Liver (tissue), 9 donors: ENCODE results near the gene IL1A. TPM values are rescaled to one million over a fixed set of nuclear protein-coding genes. Genes with fewer than 3 reads are reported as not detected.

Experiments used
- DNase-seq: peaks from one replicate; pipeline ENCODE4 v3.0.0-alpha.2; 2017; ENCODE audit warnings: low spot score
- H3K27ac ChIP-seq, 2 donors: one replicate each; pipeline ENCODE4 v1.7.0; 2013; ENCODE audit warnings: inconsistent platforms in 2 of 2, low read length in 2 of 2, control low read depth in 1 of 2, low read depth in 1 of 2, mild to moderate bottlenecking in 1 of 2
- H3K27me3 ChIP-seq, 4 donors: one replicate each; pipeline versions ENCODE4 v1.6.1 to v1.7.0; 2013; ENCODE audit warnings: low read length in 3 of 4, inconsistent platforms in 1 of 4, mild to moderate bottlenecking in 1 of 4, moderate library complexity in 1 of 4; ENCODE audit not compliant: control insufficient read depth in 4 of 4, insufficient read depth in 4 of 4
- H3K36me3 ChIP-seq, 4 donors: one replicate each; pipeline versions ENCODE4 v1.6.1 to v1.7.0; 2013; ENCODE audit warnings: low read length in 3 of 4, mild to moderate bottlenecking in 3 of 4, low read depth in 1 of 4, moderate library complexity in 1 of 4; ENCODE audit not compliant: control insufficient read depth in 4 of 4, insufficient read depth in 3 of 4
- H3K4me1 ChIP-seq, 4 donors: one replicate each; pipeline versions ENCODE4 v1.6.1 to v1.7.0; 2013; ENCODE audit warnings: low read length in 3 of 4, mild to moderate bottlenecking in 3 of 4, moderate library complexity in 1 of 4; ENCODE audit not compliant: control insufficient read depth in 4 of 4, insufficient read depth in 4 of 4
- H3K4me3 ChIP-seq, 3 donors: one replicate each; pipeline versions ENCODE4 v1.6.1 to v1.7.0; 2013; ENCODE audit warnings: low read length in 3 of 3, control low read depth in 1 of 3, low read depth in 1 of 3, mild to moderate bottlenecking in 1 of 3
- H3K9ac ChIP-seq, 2 donors: one replicate each; pipeline ENCODE4 v1.7.0; 2013; ENCODE audit warnings: low read length in 2 of 2, mild to moderate bottlenecking in 2 of 2, moderate library complexity in 2 of 2, control low read depth in 1 of 2, low read depth in 1 of 2
- H3K9me3 ChIP-seq, 4 donors: one replicate each; pipeline versions ENCODE4 v1.6.1 to v1.7.0; 2013; ENCODE audit warnings: low read length in 3 of 4; ENCODE audit not compliant: control insufficient read depth in 4 of 4
- FOXA1 ChIP-seq: IDR thresholded peaks from 2 replicates; pipeline ENCODE4 v1.6.1; 2016; ENCODE audit warnings: antibody characterized with exemption
- FOXA2 ChIP-seq: IDR thresholded peaks from 2 replicates; pipeline ENCODE4 v1.6.1; 2016; ENCODE audit warnings: antibody characterized with exemption
- GABPA ChIP-seq, 2 donors: IDR thresholded peaks in 1 of 2; conservative IDR thresholded peaks in 1 of 2; 2 replicates each; pipeline ENCODE4 v1.6.1; 2016; ENCODE audit warnings: antibody characterized with exemption in 2 of 2, mild to moderate bottlenecking in 1 of 2, moderate library complexity in 1 of 2
- HNF4A ChIP-seq, 2 donors: conservative IDR thresholded peaks; 2 replicates each; pipeline ENCODE4 v1.6.1; 2016; ENCODE audit warnings: antibody characterized with exemption in 2 of 2, mild to moderate bottlenecking in 2 of 2
- HNF4G ChIP-seq: IDR thresholded peaks from 2 replicates; pipeline ENCODE4 v1.6.1; 2016; ENCODE audit warnings: antibody characterized with exemption
- JUND ChIP-seq, 2 donors: IDR thresholded peaks; 2 replicates each; pipeline ENCODE4 v1.6.1; 2016; ENCODE audit warnings: antibody characterized with exemption in 2 of 2
- RXRA ChIP-seq, 2 donors: IDR thresholded peaks; 2 replicates each; pipeline ENCODE4 v1.6.1; 2017 to 2018; ENCODE audit warnings: antibody characterized with exemption in 2 of 2, mild to moderate bottlenecking in 1 of 2
- SP1 ChIP-seq: IDR thresholded peaks from 2 replicates; pipeline ENCODE4 v1.6.1; 2018; ENCODE audit warnings: antibody characterized with exemption, mild to moderate bottlenecking
- TAF1 ChIP-seq: conservative IDR thresholded peaks from 2 replicates; pipeline ENCODE4 v1.6.1; 2016; ENCODE audit warnings: antibody characterized with exemption, mild to moderate bottlenecking
- YY1 ChIP-seq: IDR thresholded peaks from 2 replicates; pipeline ENCODE4 v1.6.1; 2016; ENCODE audit warnings: antibody characterized with exemption, mild to moderate bottlenecking
- whole genome bisulfite sequencing: extraction: QIAGEN DNeasy Blood & Tissue Kit; methylation state at CpG from one replicate; pipeline ENCODE4 v1.1.7; 2013; 5-methylcytosine and 5-hydroxymethylcytosine counted together
- polyA plus RNA-seq, 2 donors: library from polyadenylated mRNA; stranded (reverse) in 1 of 2; unstranded in 1 of 2; fragments of 200-250 nt in 1 of 2; fragments of >200 nt in 1 of 2; fragmentation: Nextera tagmentation in 1 of 2; extraction: Ambion mirVana in 1 of 2; gene quantifications; one replicate each; pipeline versions ENCODE4 v1.2.1 to v1.2.3, GENCODE V29; 2013 to 2015
- total RNA-seq, 2 donors: library from RNA; depleted of rRNA; stranded (reverse); fragments of >200 nt; gene quantifications; one replicate each; pipeline ENCODE4 v1.2.3, GENCODE V29; 2014
- TF ChIP-seq, protein P1 (sequence below): IDR thresholded peaks from 2 replicates; pipeline ENCODE4 v1.6.1; 2016; ENCODE audit warnings: antibody characterized with exemption
- TF ChIP-seq, protein P2 (sequence below): fragments of 150-350 bp; IDR thresholded peaks from 2 replicates; pipeline ENCODE4 v1.5.1; 2017; ENCODE audit warnings: improper control_type of control experiment, low read depth, low read length; ENCODE audit not compliant: missing input control
- TF ChIP-seq, protein P3 (sequence below): IDR thresholded peaks from 2 replicates; pipeline ENCODE4 v1.6.1; 2016; ENCODE audit warnings: antibody characterized with exemption
- donor health status: healthy.
- donor health status: healthy.
- donor health status: healthy.
- donor health status: healthy.
- donor health status: healthy.

IL1A gene
- total and polyA plus RNA-seq, 4 donors = 0.05 TPM; not detected in 3

DNA sequence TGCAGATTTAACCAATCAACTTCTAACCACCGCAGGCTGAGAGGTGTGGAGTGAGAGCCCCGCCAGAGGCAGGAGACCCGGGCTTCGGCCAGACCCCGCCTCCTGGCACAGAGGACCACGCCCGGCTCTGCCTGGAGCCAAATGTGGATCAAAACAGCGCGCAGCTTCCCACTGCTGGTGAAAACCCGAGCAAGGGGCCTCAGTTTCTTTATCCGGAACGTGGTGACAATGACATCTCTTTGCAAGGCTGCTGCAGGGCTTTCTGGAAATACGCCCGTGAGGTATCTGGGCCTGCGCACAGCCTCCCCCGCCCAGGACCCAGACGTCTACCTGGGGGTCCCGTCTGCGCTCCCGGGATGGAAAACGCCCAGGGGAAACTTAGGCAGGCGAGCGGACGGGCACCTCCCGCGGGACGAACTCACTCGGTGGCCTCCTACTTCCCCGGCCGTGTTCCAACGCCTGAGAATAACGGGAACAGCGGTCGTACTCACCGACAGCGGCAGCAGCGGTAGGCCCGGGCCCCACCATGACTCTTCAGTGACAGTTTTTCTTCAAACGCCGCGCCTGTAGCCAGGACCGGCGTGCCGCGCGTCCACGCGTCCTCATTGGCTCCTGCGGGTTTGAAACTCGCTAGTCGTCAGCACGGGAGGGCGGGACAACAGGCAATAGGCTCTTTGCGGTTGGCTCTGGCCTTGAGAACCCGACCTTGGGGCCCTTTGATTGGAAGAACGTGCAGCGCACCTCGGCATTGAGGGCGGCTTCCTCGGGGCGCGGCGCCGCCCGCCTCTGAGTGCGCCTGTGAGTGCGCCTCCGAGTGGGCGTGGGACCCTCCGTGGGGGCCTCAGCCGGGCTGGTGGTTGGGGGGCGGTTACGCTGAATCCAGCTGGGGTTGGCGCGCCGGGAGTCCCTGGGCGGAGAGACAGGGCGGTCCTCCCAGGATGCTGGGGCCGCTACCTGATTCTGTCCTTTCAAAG lies 19.9 kb downstream of the IL1A start, which contains the start of gene CKAP2L (continued):
- TF ChIP-seq, protein P1, sequence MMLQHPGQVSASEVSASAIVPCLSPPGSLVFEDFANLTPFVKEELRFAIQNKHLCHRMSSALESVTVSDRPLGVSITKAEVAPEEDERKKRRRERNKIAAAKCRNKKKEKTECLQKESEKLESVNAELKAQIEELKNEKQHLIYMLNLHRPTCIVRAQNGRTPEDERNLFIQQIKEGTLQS = no peak
- TF ChIP-seq SP1 (peak; percentile 66), FOXA1 (no peak), GABPA (IDR thresholded peaks at IDR 0.05 in 1 of 2, conservative IDR thresholded peaks at IDR 0.05 in 1 of 2) (no peak)
- TF ChIP-seq, protein P2, sequence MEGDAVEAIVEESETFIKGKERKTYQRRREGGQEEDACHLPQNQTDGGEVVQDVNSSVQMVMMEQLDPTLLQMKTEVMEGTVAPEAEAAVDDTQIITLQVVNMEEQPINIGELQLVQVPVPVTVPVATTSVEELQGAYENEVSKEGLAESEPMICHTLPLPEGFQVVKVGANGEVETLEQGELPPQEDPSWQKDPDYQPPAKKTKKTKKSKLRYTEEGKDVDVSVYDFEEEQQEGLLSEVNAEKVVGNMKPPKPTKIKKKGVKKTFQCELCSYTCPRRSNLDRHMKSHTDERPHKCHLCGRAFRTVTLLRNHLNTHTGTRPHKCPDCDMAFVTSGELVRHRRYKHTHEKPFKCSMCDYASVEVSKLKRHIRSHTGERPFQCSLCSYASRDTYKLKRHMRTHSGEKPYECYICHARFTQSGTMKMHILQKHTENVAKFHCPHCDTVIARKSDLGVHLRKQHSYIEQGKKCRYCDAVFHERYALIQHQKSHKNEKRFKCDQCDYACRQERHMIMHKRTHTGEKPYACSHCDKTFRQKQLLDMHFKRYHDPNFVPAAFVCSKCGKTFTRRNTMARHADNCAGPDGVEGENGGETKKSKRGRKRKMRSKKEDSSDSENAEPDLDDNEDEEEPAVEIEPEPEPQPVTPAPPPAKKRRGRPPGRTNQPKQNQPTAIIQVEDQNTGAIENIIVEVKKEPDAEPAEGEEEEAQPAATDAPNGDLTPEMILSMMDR = no peak

DNA sequence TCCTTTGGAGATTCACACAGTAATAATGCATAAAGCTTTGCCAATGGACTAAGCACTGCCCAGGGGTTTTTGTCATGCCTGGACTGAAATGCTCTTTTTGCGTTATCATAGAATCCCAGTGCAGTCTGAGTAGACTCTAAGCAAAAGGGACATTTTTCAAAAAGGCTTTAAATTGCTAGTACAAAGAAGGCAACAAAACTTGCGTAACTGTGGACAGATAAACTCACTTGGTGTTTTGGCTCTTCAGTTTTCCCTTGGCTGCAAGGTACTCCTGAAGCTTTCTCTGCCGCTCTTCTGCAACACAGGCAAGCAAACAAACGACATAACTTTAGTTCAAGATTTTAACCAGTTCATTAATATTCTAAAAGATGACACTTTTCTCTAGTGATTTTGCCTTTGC lies 22.0 kb downstream of the IL1A start:
- no peaks in the 10 kb centered on the region for H3K27me3 ChIP-seq
- WGBS = 72% methylated on average over 4 of the region's 4 CpGs
- H3K4me3 ChIP-seq = no peak overlapping the region
- no peaks in the 10 kb centered on the region for H3K9me3 ChIP-seq
- H3K4me1 ChIP-seq = peaks cover 1 to 19% (median 14%) of the 10 kb centered on the region in 4 donors
- H3K27ac ChIP-seq = no peak overlapping the region
- no peak for DNase-seq
- TF ChIP-seq FOXA1 = no peak
- no peak for TF ChIP-seq YY1
- no peak for TF ChIP-seq JUND (IDR thresholded peaks at IDR 0.05)
- no peak for TF ChIP-seq GABPA (IDR thresholded peaks at IDR 0.05 in 1 of 2, conservative IDR thresholded peaks at IDR 0.05 in 1 of 2)
- no peak for TF ChIP-seq SP1
- no peak for TF ChIP-seq HNF4A (conservative IDR thresholded peaks at IDR 0.05)
- no peak for TF ChIP-seq HNF4G
- no peak for TF ChIP-seq RXRA (IDR thresholded peaks at IDR 0.05)
- TF ChIP-seq, protein P1 = no peak
- TF ChIP-seq FOXA2 = no peak
- H3K9ac ChIP-seq = no peak overlapping the region
- no peaks in the 10 kb centered on the region for H3K36me3 ChIP-seq

DNA sequence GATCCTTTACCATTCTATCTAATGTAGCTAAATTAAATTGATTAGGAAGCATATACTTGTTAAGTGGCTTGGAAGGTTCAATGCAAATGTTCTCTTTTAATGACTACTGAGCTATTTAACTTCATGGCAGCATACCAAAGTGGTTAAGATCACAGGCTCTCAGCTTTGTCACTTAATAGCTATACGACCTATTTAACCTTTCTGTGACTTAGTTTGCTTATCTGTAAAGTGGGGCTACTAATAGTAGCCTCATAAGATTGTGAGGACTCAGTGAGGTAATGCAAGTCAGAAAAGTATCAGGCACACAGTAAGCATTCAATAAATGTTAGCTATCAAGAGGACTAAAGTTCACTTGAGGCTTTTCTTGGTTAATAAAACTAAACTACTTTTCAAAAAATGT lies 24.1 kb downstream of the IL1A start:
- Histone ChIP-seq H3K27ac (no peak overlapping the region), H3K4me3 (no peak overlapping the region), H3K9me3 (no peaks in the 10 kb centered on the region), H3K9ac (no peak overlapping the region), H3K4me1 (peaks cover 3 to 18% (median 12%) of the 10 kb centered on the region in 4 donors), H3K27me3 (no peaks in the 10 kb centered on the region), H3K36me3 (no peaks in the 10 kb centered on the region)
- no peak for TF ChIP-seq HNF4A (conservative IDR thresholded peaks at IDR 0.05)
- DNase-seq = no peak
- WGBS = 93% methylated on average over 1 of the region's 1 CpG

DNA sequence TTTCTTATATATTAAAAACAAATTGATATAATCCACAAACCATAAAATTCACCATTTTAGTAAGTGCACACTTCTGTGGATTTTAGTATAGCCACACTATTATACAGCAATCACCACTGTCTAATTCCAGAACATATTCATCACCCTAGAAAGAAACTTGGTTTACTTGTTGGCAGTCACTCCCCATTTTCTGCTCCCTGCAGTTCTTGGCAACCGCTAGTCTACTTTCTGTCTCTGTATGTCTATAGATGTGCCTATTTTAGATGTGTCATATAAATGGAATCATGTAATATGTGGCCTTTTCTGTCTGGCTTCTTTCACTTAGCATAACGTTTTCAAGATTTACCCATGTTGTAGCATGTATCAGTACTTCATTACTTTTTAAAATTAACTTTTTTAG lies 25.6 kb downstream of the IL1A start:
- Histone ChIP-seq H3K4me1 (peaks cover 0 to 11% (median 5%) of the 10 kb centered on the region in 4 donors), H3K9ac (no peak overlapping the region), H3K27me3 (no peaks in the 10 kb centered on the region), H3K36me3 (no peaks in the 10 kb centered on the region), H3K27ac (no peak overlapping the region), H3K9me3 (no peaks in the 10 kb centered on the region), H3K4me3 (no peak overlapping the region)
- TF ChIP-seq SP1 (no peak), HNF4G (no peak), TAF1 (no peak), JUND (IDR thresholded peaks at IDR 0.05) (no peak), YY1 (no peak), FOXA1 (no peak), FOXA2 (no peak)
- TF ChIP-seq, protein P3, sequence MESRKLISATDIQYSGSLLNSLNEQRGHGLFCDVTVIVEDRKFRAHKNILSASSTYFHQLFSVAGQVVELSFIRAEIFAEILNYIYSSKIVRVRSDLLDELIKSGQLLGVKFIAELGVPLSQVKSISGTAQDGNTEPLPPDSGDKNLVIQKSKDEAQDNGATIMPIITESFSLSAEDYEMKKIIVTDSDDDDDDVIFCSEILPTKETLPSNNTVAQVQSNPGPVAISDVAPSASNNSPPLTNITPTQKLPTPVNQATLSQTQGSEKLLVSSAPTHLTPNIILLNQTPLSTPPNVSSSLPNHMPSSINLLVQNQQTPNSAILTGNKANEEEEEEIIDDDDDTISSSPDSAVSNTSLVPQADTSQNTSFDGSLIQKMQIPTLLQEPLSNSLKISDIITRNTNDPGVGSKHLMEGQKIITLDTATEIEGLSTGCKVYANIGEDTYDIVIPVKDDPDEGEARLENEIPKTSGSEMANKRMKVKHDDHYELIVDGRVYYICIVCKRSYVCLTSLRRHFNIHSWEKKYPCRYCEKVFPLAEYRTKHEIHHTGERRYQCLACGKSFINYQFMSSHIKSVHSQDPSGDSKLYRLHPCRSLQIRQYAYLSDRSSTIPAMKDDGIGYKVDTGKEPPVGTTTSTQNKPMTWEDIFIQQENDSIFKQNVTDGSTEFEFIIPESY = no peak
- WGBS = 91% methylated on average over 2 of the region's 2 CpGs
- DNase-seq = no peak
